Activated B cell treated with CpG ODN at 0.5 μM for 24 hours (primary cell): ENCODE measurements around the gene CYTH1. TPM values are rescaled to one million over a fixed set of nuclear protein-coding genes. Genes with fewer than 3 reads are reported as not detected.

Experiments
- ATAC-seq: fragments of 200-7000 bp; cut with Tn5 transposase; one replicate; pipeline ENCODE4 v1.10.0; 2021; ENCODE audit warnings: low read depth, mild to moderate bottlenecking, moderate library complexity
- CTCF ChIA-PET: fragments of 350-600 bp; sonication (Branson Sonifier 250); formaldehyde crosslinking; loops from one replicate; lab custom pipeline; 2021; ENCODE audit warnings: antibody characterized with exemption; lab: Charles Lee
- POLR2A ChIA-PET: fragments of 350-600 bp; sonication (Branson Sonifier 250); formaldehyde crosslinking; loops from one replicate; lab custom pipeline; 2021; ENCODE audit warnings: antibody characterized with exemption; lab: Charles Lee
- DNase-seq: peaks from one replicate; pipeline ENCODE4 v3.0.0; 2022
- H3K27ac Mint-ChIP-seq: one replicate; pipeline ENCODE4 v1.8.0; 2020; ENCODE audit warnings: mixed read lengths
- H3K27me3 Mint-ChIP-seq: one replicate; pipeline ENCODE4 v1.8.0; 2021; ENCODE audit warnings: mixed read lengths
- H3K36me3 Mint-ChIP-seq: one replicate; pipeline ENCODE4 v1.8.0; 2021; ENCODE audit warnings: low read depth, mixed read lengths
- H3K4me1 Mint-ChIP-seq: one replicate; pipeline ENCODE4 v1.8.0; 2021; ENCODE audit warnings: mixed read lengths
- H3K4me3 Mint-ChIP-seq: one replicate; pipeline ENCODE4 v1.8.0; 2020; ENCODE audit warnings: mild to moderate bottlenecking, mixed read lengths
- H3K9me3 Mint-ChIP-seq: one replicate; pipeline ENCODE4 v1.8.0; 2020; ENCODE audit warnings: mixed read lengths
- CTCF ChIP-seq: fragments of 200-600 bp; IDR thresholded peaks from one replicate; pipeline ENCODE4 v1.8.0; 2022; ENCODE audit warnings: antibody characterized with exemption, mild to moderate bottlenecking
- intact Hi-C: fragments of 100-400 bp; cut with micrococcal nuclease; formaldehyde crosslinking; loops from one replicate; pipeline ENCODE4 v1.15.1; 2024
- total RNA-seq: library from RNA; stranded (reverse); gene quantifications from 2 replicates; pipeline ENCODE4 v1.2.3, GENCODE V29; 2022

CYTH1 gene
- total RNA-seq, 1 donor from 2014 or later: 391 TPM

GRCh38 chr17:78693346-78694083 is 88.6 kb downstream of the CYTH1 start:
- intact Hi-C loops: no loop called here
- ATAC-seq (no peak), DNase-seq (no peak)
- Mint-ChIP-seq H3K27ac (peak overlapping the region; percentile 14), H3K36me3 (peaks cover 98% of the 10 kb centered on the region), H3K4me1 (peaks cover 56% of the 10 kb centered on the region), H3K27me3 (no peaks in the 10 kb centered on the region), H3K9me3 (no peaks in the 10 kb centered on the region), H3K4me3 (no peak overlapping the region)
- CTCF ChIA-PET: no interaction called here
- POLR2A ChIA-PET: interaction anchor here (1.0 kb wide), 1 partner anchor 41 kb away, joined by 4 read pairs; no protein-coding TSS in a partner anchor
- no peak for TF ChIP-seq CTCF

GRCh38 chr17:78692460-78693010 is 89.5 kb downstream of the CYTH1 start:
- DNase-seq: no peak
- ChIA-PET POLR2A (interaction anchor here (0.5 kb wide), 1 partner anchor 158 kb away, joined by 3 read pairs; no protein-coding TSS in a partner anchor), CTCF (no interaction called here)
- intact Hi-C loops: no loop called here
- ATAC-seq: no peak
- no peaks in the 10 kb centered on the region for H3K9me3 Mint-ChIP-seq
- peaks cover 46% of the 10 kb centered on the region for H3K4me1 Mint-ChIP-seq
- H3K27me3 Mint-ChIP-seq: no peaks in the 10 kb centered on the region
- H3K4me3 Mint-ChIP-seq: no peak overlapping the region
- peak overlapping the region; percentile 20 for H3K27ac Mint-ChIP-seq
- no peak for TF ChIP-seq CTCF
- peaks cover 98% of the 10 kb centered on the region for H3K36me3 Mint-ChIP-seq

DNA sequence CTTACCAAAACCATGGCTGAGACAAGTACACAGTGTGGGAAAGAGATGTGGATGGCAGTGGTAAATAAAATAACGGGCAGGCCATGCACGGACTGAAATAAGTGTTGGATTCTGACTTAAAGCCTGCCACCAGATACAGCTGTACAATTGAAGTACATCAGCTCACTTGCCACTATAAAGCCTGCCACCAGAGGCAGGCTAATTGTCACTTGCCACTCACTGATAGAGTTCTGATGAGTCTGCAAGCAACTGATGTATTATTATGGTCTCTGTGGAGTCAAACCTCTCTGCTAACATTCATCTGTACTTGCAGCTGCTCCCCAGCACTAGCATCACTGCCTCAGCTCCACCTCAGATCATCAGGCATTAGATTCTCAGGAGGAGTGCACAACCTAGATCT is 93.0 kb downstream of the CYTH1 start:
- DNase-seq: no peak

GRCh38 chr17:78687944-78688343 is 94.1 kb downstream of the CYTH1 start:
- ATAC-seq: no peak
- DNase-seq: no peak
- TF ChIP-seq CTCF: no peak
- CTCF ChIA-PET: no interaction called here
- Mint-ChIP-seq H3K27ac (peak overlapping the region; percentile 5), H3K4me3 (no peak overlapping the region), H3K9me3 (no peaks in the 10 kb centered on the region), H3K36me3 (peaks cover 85% of the 10 kb centered on the region), H3K27me3 (no peaks in the 10 kb centered on the region), H3K4me1 (peaks cover 8% of the 10 kb centered on the region)
- intact Hi-C loops: no loop called here
- POLR2A ChIA-PET: no interaction called here

More for the DNA sequence above, 93.0 kb downstream of the CYTH1 start:
- POLR2A ChIA-PET: interaction anchor here (1.0 to 1.4 kb wide), 3 partner anchors 9 to 20 kb away, joined by 3 read pairs; no protein-coding TSS in a partner anchor
- intact Hi-C loops: no loop called here
- CTCF ChIA-PET: interaction anchor here (1.0 kb wide), 2 partner anchors 33 to 57 kb away, joined by 3 read pairs; no protein-coding TSS in a partner anchor
- Mint-ChIP-seq H3K36me3 (peaks cover 87% of the 10 kb centered on the region), H3K4me1 (peaks cover 14% of the 10 kb centered on the region), H3K27ac (peak overlapping the region; percentile 54), H3K9me3 (no peaks in the 10 kb centered on the region), H3K4me3 (no peak overlapping the region), H3K27me3 (no peaks in the 10 kb centered on the region)
- TF ChIP-seq CTCF: no peak
- ATAC-seq: no peak

- ChIA-PET CTCF (no interaction called here), POLR2A (interaction anchor here (0.6 kb wide), 1 partner anchor 135 kb away, joined by 5 read pairs; no protein-coding TSS in a partner anchor)
- ATAC-seq (no peak), DNase-seq (no peak)
- H3K27ac Mint-ChIP-seq: peak overlapping the region; percentile 30
- peaks cover 5% of the 10 kb centered on the region for H3K4me1 Mint-ChIP-seq
- intact Hi-C loops: no loop called here
- H3K9me3 Mint-ChIP-seq: no peaks in the 10 kb centered on the region
- no peak for TF ChIP-seq CTCF
- no peak overlapping the region for H3K4me3 Mint-ChIP-seq
- no peaks in the 10 kb centered on the region for H3K27me3 Mint-ChIP-seq
- peaks cover 85% of the 10 kb centered on the region for H3K36me3 Mint-ChIP-seq
Measured at GRCh38 chr17:78687125-78687524, 94.9 kb downstream of the CYTH1 start.
